PC-3 (cell line): Measurements from ENCODE around the gene NPAS2.

Source experiments
- CTCF ChIP-seq: fragments of 300-600 bp; sonication (generic); conservative IDR thresholded peaks from 2 replicates; pipeline ENCODE4 v1.5.1; 2017; ENCODE audit warnings: antibody characterized with exemption, low read depth, mild to moderate bottlenecking, low read length
- EZH2 ChIP-seq: fragments of 300-600 bp; sonication (generic); IDR thresholded peaks from one replicate; pipeline ENCODE4 v1.6.1; 2017; ENCODE audit warnings: antibody characterized with exemption, mild to moderate bottlenecking, low read length; ENCODE audit not compliant: unreplicated experiment

GRCh38 chr2:100820273-100820522 is 259 bp downstream of the NPAS2 start:
- TF ChIP-seq CTCF (no peak), EZH2 (no peak)
